Anterior cingulate cortex (tissue), 58 donors: ENCODE measurements around the gene ZNF792.
"Not testable (repeated sequence)": the region's sequence is repeated elsewhere in the genome, so short reads cannot be mapped to it uniquely, and the experiment has no call there.

ENCODE experiments used
- DNase-seq, 58 donors: peaks; one replicate each; lab custom pipeline; 2025; lab: John Stamatoyannopoulos, UW

The ZNF792 gene

DNA sequence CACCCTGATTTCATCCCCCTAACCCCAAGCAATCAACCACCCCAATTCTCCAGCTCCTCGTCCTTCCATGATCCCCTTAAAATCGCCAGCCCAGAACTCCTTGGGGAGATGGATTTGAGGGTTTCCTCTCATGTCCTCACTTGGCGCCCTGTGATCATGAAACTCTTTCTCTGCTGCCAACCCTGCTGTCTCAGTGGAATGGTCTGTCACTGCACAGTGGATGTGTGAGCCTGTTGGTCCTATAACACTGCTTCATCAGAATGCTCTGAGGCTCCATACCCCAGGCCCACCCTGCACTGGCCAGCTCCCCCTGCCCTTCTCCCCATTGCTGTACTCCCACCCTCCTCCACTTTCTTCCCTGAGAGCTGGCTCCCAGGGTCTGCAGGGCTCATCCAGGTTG is 12.6 kb upstream of the ZNF792 start:
- DNase-seq, result no peak

DNA sequence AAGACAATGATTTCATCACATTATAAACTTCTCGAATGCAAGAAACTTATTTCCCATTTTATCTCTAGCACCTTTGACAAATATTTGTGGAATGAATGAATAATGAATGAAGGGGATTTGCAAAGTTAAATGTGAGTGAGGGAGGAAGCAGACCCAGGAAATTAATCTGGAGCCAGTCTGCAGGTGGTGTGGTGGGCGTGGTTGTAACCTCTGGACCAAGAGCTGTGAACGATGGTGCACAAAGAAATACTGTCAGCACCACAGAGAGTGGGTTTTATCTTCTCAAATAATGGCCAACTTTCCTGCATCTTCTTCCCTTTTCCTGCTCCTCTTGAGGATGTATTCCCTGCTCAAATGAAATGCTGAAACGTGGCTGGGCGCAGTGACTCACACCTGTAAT is 11.0 kb upstream of the ZNF792 start:
- no peak for DNase-seq

DNA sequence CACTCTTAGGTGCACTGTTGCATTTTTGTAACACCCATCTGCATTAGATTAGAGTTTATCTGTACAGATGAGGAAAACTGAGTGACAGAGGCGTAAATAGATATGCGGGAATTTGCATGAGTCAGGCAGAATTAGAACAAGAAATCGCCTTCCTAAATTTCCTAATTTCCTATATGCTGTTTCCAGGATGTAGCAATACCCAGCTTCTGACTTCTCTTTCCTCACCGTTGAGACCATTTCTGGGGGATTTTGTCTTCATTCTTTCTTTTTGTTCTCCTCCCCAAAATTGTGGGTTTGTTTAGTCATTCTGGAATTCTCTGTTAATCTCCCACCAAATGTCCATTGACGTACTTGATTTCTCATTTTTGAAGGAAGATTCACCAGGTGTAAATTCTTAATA is 10.6 kb upstream of the ZNF792 start:
- no peak for DNase-seq

DNA sequence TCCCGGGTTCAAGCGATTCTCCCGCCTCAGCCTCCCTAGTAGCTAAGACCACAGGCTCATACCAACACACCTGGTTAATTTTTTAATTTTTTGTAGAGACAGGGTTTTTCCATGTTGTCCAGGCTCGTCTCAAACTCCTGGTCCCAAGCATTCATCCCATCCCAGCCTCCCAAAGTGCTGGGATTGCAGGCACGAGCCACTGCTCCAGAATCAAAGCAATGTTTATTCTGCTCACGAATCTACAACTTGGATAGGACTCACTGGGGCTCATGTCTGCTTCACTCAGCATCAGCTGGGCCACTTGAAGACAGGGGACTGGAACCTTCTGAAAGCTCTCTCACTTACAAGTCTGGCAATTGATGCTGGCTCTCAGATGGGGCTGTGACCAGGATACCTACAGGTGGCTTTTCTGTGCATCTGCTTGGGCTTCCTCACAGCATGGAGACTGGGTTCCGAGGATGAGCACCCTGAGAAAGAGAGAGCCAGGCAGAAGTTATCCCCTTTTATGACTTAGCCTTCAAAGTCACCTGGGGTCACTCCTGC is 8.2 kb upstream of the ZNF792 start:
- DNase-seq, result no peak

DNA sequence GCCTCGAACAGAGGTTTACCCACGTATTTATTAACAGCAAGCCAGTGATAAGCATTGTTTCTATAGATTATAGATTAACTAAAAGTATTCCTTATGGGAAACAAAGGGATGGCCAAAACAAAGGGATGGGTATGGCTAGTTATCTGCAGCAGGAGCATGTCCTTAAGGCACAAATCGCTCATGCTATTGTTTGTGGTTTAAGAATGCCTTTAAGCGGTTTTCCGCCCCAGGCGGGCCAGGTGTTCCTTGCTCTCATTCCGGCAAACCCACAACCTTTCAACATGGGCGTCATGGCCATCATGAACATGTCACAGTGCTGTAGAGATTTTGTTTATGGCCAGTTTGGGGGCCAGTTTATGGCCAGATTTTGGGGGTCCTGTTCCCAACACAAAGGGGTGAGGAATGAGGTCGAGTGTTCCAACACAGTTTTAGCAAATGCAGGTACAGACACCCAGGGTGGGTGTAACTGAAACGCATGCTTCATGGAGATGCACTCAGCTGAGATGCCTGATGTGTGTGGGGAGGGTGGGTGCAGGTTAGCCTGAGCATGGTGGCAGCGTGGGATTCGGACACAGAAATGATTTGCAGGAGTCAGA is 6.3 kb upstream of the ZNF792 start:
- not testable (repeated sequence) for DNase-seq

GRCh38 chr19:34969721-34970120 is 5.7 kb upstream of the ZNF792 start:
- DNase-seq, result no peak

DNA sequence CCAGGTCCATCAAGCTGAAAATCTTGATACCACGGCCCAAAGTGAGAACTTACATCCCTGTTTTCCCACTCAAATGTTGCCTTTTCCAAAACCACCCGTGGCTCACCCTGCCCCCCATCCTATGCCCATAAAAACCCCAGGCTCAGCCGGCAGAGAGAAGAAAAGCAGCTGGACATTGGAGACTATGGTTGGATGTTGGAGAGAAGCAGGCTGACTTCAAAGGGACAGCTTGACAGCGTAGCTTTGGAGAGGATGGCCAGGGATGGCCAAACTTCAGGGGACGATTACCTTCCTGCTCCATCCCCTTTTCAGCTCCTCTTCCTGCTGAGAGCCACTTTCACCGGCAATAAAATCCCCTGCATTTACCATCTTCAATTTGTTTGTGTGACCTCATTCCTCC is 3.5 kb upstream of the ZNF792 start:
- no peak for DNase-seq

- DNase-seq, result not testable (repeated sequence)
These were observed 1.5 kb upstream of the ZNF792 start for GRCh38 chr19:34965505-34965904.

GRCh38 chr19:34964598-34964997 is 569 bp upstream of the ZNF792 start:
- no peak for DNase-seq

DNA sequence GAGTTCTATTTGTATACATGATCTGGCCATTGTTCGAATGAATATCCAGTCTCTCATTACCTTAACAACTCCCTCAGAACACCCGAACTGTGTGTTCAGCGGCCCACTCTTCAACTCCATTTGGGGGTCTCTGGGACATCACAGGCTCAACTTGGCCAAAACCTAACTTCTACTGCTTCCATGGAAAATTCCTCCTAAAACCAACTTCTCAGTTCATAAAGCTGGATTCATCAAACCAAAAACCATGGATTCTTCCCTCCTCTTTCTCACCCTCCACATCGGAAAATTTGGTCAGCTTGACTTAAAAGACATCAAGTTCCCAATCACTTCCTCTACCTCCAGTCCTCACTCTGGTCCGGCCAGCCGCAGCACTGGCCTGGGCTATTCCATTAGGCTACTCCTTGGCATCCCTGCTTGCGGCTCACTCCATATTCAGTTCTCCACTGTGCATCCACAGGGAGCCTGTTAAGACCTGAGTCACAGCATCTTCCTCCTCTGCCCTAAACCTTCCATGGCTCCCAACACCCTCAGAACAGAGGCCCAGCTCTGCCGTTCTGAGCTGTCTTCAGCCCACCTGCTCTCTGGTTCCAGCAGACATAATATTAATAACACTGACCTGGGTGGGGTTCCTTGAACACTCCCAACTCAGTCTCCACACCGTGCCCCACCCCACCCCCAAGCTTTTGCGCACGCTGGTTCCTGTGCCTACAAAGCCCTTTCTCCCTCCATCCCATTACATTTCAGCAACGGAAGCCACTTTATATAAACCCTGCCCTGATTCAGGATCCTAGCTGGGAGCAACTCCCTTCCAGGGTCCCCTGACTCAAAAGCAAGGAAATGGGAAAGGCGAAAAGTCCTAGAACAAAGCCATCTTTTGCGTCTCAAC is 1.1 kb downstream of the ZNF792 start:
- peak in 1 of 58 donors; percentile 14 for DNase-seq

- no peak for DNase-seq
These were observed 2.0 kb downstream of the ZNF792 start for GRCh38 chr19:34961775-34962686.

- no peak for DNase-seq
These were observed 2.9 kb downstream of the ZNF792 start for GRCh38 chr19:34960940-34961679.

DNA sequence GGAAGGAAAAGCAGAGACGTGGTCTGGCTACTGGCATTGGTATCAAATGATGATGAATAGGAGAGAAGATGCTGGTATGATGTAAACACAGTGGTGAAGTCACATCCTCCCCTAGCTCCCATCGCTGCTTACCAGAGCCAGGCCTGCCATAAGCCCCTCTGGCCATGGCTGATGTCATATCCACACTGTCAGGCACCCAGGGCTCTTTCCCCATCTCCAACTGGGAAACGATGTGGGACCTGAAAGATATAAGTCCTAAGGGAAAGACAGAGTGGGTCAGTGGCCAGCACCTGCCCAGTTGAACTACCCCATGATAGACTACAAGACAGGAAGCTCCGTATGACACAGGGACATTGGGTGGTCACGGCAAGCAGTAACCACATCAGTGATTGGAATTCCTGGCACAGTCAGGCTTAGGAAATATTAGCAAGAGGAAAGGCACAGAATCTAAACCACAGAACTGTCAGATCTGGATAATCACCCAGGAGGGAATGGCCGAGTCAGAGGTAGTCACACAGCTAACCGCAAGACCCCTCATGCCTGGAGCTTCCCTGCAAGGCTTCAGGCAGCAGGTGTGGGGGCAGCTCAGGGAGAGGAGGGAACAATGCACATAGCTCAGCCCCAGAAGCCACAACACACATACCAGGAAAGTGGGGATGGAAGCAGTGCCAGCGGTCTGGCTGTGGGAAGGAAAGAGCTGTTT is 3.8 kb downstream of the ZNF792 start:
- DNase-seq, result no peak

DNA sequence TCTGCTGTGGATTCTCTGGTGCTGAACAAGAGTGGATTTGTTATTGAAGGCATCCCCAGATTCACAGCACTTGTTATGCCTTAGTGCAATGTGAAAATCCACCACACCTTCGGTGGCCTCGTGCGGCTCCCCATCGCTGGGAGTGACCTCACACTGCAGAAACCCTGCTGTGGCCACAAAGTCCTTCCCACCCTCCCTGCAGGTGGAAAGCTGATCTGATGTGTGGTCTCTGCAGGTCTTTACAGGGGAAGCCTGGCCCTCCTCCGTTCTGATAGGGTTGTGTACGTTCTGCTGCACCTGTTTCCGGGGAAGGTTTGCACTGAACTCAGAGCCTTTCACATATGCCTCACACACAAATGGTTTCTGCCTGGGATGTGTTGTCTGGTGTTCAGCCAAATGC is 5.0 kb downstream of the ZNF792 start:
- DNase-seq, result no peak

GRCh38 chr19:34957830-34958751 is 5.9 kb downstream of the ZNF792 start:
- DNase-seq, result no peak

- DNase-seq, result no peak
These were observed 10.9 kb downstream of the ZNF792 start for GRCh38 chr19:34953092-34953491.

- no peak for DNase-seq
These were observed 20.0 kb downstream of the ZNF792 start for GRCh38 chr19:34943861-34944573.

- no peak for DNase-seq
These were observed 25.1 kb downstream of the ZNF792 start for GRCh38 chr19:34938886-34939285.
